ENCODE results near the gene SBNO2. TPM values are rescaled to one million over a fixed set of nuclear protein-coding genes. Genes with fewer than 3 reads are reported as not detected.

The SBNO2 gene
- 10 to 100 TPM; 43.1 to 56.5 TPM for polyA plus RNA-seq

- 13 to 16% methylated on average over 67 to 84 of the region's 84 CpGs for WGBS, 2 donors
- Histone ChIP-seq H3K9me3 (ENCODE audit: control insufficient read depth in 2 of 2, insufficient read depth in 1 of 2, low read depth in 1 of 2, low read length in 1 of 2) (peaks cover 0 to 2% of the 10 kb centered on the region in 2 donors), H3K4me1 (ENCODE audit: control insufficient read depth in 2 of 2, insufficient read depth in 2 of 2, low read length in 1 of 2) (peaks cover 16 to 33% of the 10 kb centered on the region in 2 donors), H3K4me3 (ENCODE audit: low read depth in 1 of 2, low read length in 2 of 2) (peak within 1 kb of the TSS; percentile 67 to 90), H3K27ac (ENCODE audit: low read depth in 2 of 2, low read length in 1 of 2) (peak within 1 kb of the TSS; percentile 97), H3K36me3 (ENCODE audit: control insufficient read depth in 2 of 2, insufficient read depth in 2 of 2, low read length in 1 of 2) (peaks cover 0 to 6% of the 10 kb centered on the region in 2 donors), H3K27me3 (ENCODE audit: control insufficient read depth in 1 of 2, insufficient read depth in 2 of 2, low read length in 2 of 2) (no peaks in the 10 kb centered on the region)
Measured at GRCh38 chr19:1173845-1174809, at the start of gene SBNO2. Gene SBNO2 (minus strand): TSS chr19:1174268. CDS start chr19:1154276, 19,992 bp downstream.

GRCh38 chr19:1223018-1223855 lies 49.2 kb upstream of the SBNO2 start:
- H3K4me3 ChIP-seq (ENCODE audit: low read depth in 1 of 2, low read length in 2 of 2): no peak overlapping the region
- no peaks in the 10 kb centered on the region for H3K4me1 ChIP-seq (ENCODE audit: control insufficient read depth in 2 of 2, insufficient read depth in 2 of 2, low read length in 1 of 2)
- no peaks in the 10 kb centered on the region for H3K9me3 ChIP-seq (ENCODE audit: control insufficient read depth in 2 of 2, insufficient read depth in 1 of 2, low read depth in 1 of 2, low read length in 1 of 2)
- WGBS, 2 donors: 75 to 78% methylated on average over 43 to 48 of the region's 48 CpGs
- H3K27me3 ChIP-seq (ENCODE audit: control insufficient read depth in 1 of 2, insufficient read depth in 2 of 2, low read length in 2 of 2): no peaks in the 10 kb centered on the region
- H3K27ac ChIP-seq (ENCODE audit: low read depth in 2 of 2, low read length in 1 of 2): no peak overlapping the region
- H3K36me3 ChIP-seq (ENCODE audit: control insufficient read depth in 2 of 2, insufficient read depth in 2 of 2, low read length in 1 of 2): peaks cover 16 to 72% of the 10 kb centered on the region in 2 donors

GRCh38 chr19:1222394-1222793 lies 48.3 kb upstream of the SBNO2 start:
- H3K4me3 ChIP-seq (ENCODE audit: low read depth in 1 of 2, low read length in 2 of 2): no peak overlapping the region
- WGBS, 2 donors: 87 to 89% methylated on average over 14 of the region's 14 CpGs
- no peak overlapping the region for H3K27ac ChIP-seq (ENCODE audit: low read depth in 2 of 2, low read length in 1 of 2)
- no peaks in the 10 kb centered on the region for H3K27me3 ChIP-seq (ENCODE audit: control insufficient read depth in 1 of 2, insufficient read depth in 2 of 2, low read length in 2 of 2)
- no peaks in the 10 kb centered on the region for H3K4me1 ChIP-seq (ENCODE audit: control insufficient read depth in 2 of 2, insufficient read depth in 2 of 2, low read length in 1 of 2)
- H3K36me3 ChIP-seq (ENCODE audit: control insufficient read depth in 2 of 2, insufficient read depth in 2 of 2, low read length in 1 of 2): peaks cover 12 to 65% of the 10 kb centered on the region in 2 donors
- H3K9me3 ChIP-seq (ENCODE audit: control insufficient read depth in 2 of 2, insufficient read depth in 1 of 2, low read depth in 1 of 2, low read length in 1 of 2): no peaks in the 10 kb centered on the region

- WGBS, 2 donors: 88 to 90% methylated on average over 22 of the region's 22 CpGs
- H3K27me3 ChIP-seq (ENCODE audit: control insufficient read depth in 1 of 2, insufficient read depth in 2 of 2, low read length in 2 of 2): no peaks in the 10 kb centered on the region
- peaks cover 12 to 61% of the 10 kb centered on the region in 2 donors for H3K36me3 ChIP-seq (ENCODE audit: control insufficient read depth in 2 of 2, insufficient read depth in 2 of 2, low read length in 1 of 2)
- peaks cover 0 to 1% of the 10 kb centered on the region in 2 donors for H3K4me1 ChIP-seq (ENCODE audit: control insufficient read depth in 2 of 2, insufficient read depth in 2 of 2, low read length in 1 of 2)
- no peak overlapping the region for H3K4me3 ChIP-seq (ENCODE audit: low read depth in 1 of 2, low read length in 2 of 2)
- H3K27ac ChIP-seq (ENCODE audit: low read depth in 2 of 2, low read length in 1 of 2): no peak overlapping the region
- no peaks in the 10 kb centered on the region for H3K9me3 ChIP-seq (ENCODE audit: control insufficient read depth in 2 of 2, insufficient read depth in 1 of 2, low read depth in 1 of 2, low read length in 1 of 2)
Measured at GRCh38 chr19:1221904-1222255, 47.8 kb upstream of the SBNO2 start.

- Histone ChIP-seq H3K27ac (ENCODE audit: low read depth in 2 of 2, low read length in 1 of 2) (no peak overlapping the region), H3K9me3 (ENCODE audit: control insufficient read depth in 2 of 2, insufficient read depth in 1 of 2, low read depth in 1 of 2, low read length in 1 of 2) (no peaks in the 10 kb centered on the region), H3K36me3 (ENCODE audit: control insufficient read depth in 2 of 2, insufficient read depth in 2 of 2, low read length in 1 of 2) (peaks cover 8 to 58% of the 10 kb centered on the region in 2 donors), H3K4me1 (ENCODE audit: control insufficient read depth in 2 of 2, insufficient read depth in 2 of 2, low read length in 1 of 2) (peaks cover 0 to 5% of the 10 kb centered on the region in 2 donors), H3K4me3 (ENCODE audit: low read depth in 1 of 2, low read length in 2 of 2) (no peak overlapping the region), H3K27me3 (ENCODE audit: control insufficient read depth in 1 of 2, insufficient read depth in 2 of 2, low read length in 2 of 2) (no peaks in the 10 kb centered on the region)
- 69 to 79% methylated on average over 38 of the region's 38 CpGs for WGBS, 2 donors
Measured at GRCh38 chr19:1220976-1221903, 47.2 kb upstream of the SBNO2 start.

GRCh38 chr19:1220477-1220930 lies 46.4 kb upstream of the SBNO2 start:
- Histone ChIP-seq H3K4me3 (ENCODE audit: low read depth in 1 of 2, low read length in 2 of 2) (no peak overlapping the region), H3K36me3 (ENCODE audit: control insufficient read depth in 2 of 2, insufficient read depth in 2 of 2, low read length in 1 of 2) (peaks cover 8 to 50% of the 10 kb centered on the region in 2 donors), H3K9me3 (ENCODE audit: control insufficient read depth in 2 of 2, insufficient read depth in 1 of 2, low read depth in 1 of 2, low read length in 1 of 2) (no peaks in the 10 kb centered on the region), H3K4me1 (ENCODE audit: control insufficient read depth in 2 of 2, insufficient read depth in 2 of 2, low read length in 1 of 2) (peaks cover 0 to 8% of the 10 kb centered on the region in 2 donors), H3K27me3 (ENCODE audit: control insufficient read depth in 1 of 2, insufficient read depth in 2 of 2, low read length in 2 of 2) (no peaks in the 10 kb centered on the region), H3K27ac (ENCODE audit: low read depth in 2 of 2, low read length in 1 of 2) (no peak overlapping the region)
- WGBS, 2 donors: 83 to 86% methylated on average over 27 to 33 of the region's 33 CpGs

- no peaks in the 10 kb centered on the region for H3K27me3 ChIP-seq (ENCODE audit: control insufficient read depth in 1 of 2, insufficient read depth in 2 of 2, low read length in 2 of 2)
- WGBS, 2 donors: 88 to 90% methylated on average over 15 to 19 of the region's 19 CpGs
- no peaks in the 10 kb centered on the region for H3K9me3 ChIP-seq (ENCODE audit: control insufficient read depth in 2 of 2, insufficient read depth in 1 of 2, low read depth in 1 of 2, low read length in 1 of 2)
- peaks cover 0 to 14% of the 10 kb centered on the region in 2 donors for H3K4me1 ChIP-seq (ENCODE audit: control insufficient read depth in 2 of 2, insufficient read depth in 2 of 2, low read length in 1 of 2)
- no peak overlapping the region for H3K4me3 ChIP-seq (ENCODE audit: low read depth in 1 of 2, low read length in 2 of 2)
- H3K36me3 ChIP-seq (ENCODE audit: control insufficient read depth in 2 of 2, insufficient read depth in 2 of 2, low read length in 1 of 2): peaks cover 8 to 48% of the 10 kb centered on the region in 2 donors
- H3K27ac ChIP-seq (ENCODE audit: low read depth in 2 of 2, low read length in 1 of 2): no peak overlapping the region
Measured at GRCh38 chr19:1219786-1220476, 45.9 kb upstream of the SBNO2 start.

- H3K4me3 ChIP-seq (ENCODE audit: low read depth in 1 of 2, low read length in 2 of 2): no peak overlapping the region
- H3K27ac ChIP-seq (ENCODE audit: low read depth in 2 of 2, low read length in 1 of 2): peak overlapping the region; percentile 0 to 45
- H3K9me3 ChIP-seq (ENCODE audit: control insufficient read depth in 2 of 2, insufficient read depth in 1 of 2, low read depth in 1 of 2, low read length in 1 of 2): no peaks in the 10 kb centered on the region
- 88% methylated on average over 36 to 37 of the region's 37 CpGs for WGBS, 2 donors
- no peaks in the 10 kb centered on the region for H3K27me3 ChIP-seq (ENCODE audit: control insufficient read depth in 1 of 2, insufficient read depth in 2 of 2, low read length in 2 of 2)
- H3K4me1 ChIP-seq (ENCODE audit: control insufficient read depth in 2 of 2, insufficient read depth in 2 of 2, low read length in 1 of 2): peaks cover 5 to 23% of the 10 kb centered on the region in 2 donors
- peaks cover 8 to 39% of the 10 kb centered on the region in 2 donors for H3K36me3 ChIP-seq (ENCODE audit: control insufficient read depth in 2 of 2, insufficient read depth in 2 of 2, low read length in 1 of 2)
Measured at GRCh38 chr19:1218751-1219567, 44.9 kb upstream of the SBNO2 start.

All from esophagus (tissue), 2 donors.